Hematopoietic multipotent progenitor cell treated with erythropoietin and hydrocortisone succinate and interleukin-3 and kit ligand, for 6 days (in vitro differentiated cells): ENCODE results near the gene ZNF724.

ENCODE experiments used
- DNase-seq: peaks from one replicate; pipeline ENCODE4 v3.0.0-alpha.2; 2015

Gene ZNF724

DNA sequence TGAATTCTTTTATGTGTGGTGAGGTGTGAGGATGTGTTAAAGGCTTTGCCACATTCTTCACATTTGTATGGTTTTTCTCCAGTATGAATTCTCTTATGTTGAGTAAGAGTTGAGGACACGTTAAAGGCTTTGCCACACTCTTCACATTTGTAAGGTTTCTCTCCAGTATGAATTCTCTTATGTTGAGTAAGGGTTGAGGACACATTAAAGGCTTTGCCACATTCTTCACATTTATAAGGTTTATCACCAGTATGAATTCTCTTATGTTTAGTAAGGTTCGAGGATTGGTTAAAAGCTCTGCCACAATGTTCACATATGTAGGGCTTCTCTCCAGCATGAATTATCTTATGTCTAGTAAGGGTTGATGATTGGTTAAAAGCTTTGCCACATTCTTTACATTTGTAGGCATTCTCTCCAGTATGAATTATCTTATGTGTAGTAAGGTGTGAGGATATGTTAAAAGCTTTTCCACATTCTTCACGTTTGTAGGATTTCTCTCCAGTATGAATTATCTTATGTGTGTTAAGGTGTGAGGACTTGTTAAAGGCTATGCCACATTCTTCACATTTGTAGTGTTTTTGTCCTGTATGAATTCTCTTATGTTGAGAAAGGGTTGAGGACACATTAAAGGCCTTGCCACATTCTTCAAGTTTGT, 27.1 kb downstream of the ZNF724 start:
- peak; percentile 22 for DNase-seq

DNA sequence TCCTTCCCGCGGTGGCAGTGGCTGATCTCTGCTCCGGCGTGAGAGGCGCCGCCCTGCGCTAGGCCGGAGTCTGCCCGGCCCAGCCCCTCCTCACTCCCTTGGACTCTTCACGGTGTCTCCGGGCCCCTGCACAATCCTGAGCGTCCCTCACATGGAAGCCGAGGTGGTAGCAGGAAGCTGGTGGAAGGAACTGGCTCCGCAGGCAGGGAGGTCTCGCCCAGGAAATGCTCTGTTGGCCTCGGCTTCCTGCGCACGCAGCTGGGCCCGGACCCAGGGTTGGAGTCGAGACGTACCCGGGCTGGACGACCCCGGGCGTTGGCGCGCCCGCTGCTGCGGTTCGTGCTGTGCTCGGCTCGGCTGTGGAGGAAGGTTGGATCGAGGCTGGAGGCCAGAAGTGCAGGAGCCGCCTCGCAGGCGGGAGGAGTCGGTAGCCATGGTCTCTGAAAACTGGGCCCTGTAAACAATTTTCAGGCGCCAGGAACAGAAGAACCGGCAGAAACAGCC, 46.3 kb downstream of the ZNF724 start:
- DNase-seq, result no peak

DNA sequence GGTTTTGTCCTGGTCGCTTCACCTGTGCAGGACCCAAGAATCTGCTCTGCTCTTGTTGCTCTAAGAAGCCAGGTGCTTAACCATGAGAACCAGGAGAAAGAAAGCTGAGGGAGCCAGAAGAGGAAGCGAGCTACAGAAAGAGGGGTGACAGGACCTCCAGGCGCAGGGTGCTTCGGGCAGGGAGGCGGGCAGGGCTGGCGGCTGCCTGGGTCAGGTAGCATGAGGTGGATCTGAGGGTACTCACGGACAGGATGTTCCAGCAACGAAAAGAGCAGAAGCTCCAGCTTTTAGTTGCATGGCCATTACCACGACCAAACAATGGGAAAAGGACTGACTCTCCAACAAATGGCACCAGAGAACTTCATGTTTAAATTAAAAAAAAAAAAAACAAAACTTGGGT, 59.9 kb downstream of the ZNF724 start:
- no peak for DNase-seq

DNA sequence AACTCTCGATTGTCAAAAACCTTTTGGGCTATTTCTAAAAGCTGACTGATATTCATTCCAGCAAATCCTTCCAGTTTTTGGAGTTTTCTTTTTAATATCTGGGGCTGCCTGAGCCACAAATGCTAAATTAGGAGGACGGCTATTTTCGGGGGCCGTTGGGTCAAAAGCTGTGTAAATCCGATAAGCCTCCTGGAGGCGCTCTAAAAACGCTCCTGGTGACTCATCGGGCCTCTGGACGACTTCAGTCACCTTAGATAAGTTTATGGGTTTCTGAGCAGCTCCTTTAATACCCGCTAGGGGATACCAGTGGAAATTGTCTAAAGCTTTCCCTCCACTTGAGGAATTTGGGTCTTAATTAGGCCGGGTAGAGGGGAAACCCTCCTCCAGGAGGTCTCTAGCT, 66.9 kb downstream of the ZNF724 start:
- no peak for DNase-seq
